NCI-H1694 treated with DMSO at 0.1 percent for 48 hours (cell line): ENCODE results near the gene CNTNAP2.
A peak's percentile ranks its signal among the peaks of the same experiment; 100 is the strongest.

Experiments
- DNase-seq: peaks from one replicate; lab custom pipeline; 2025; lab: John Stamatoyannopoulos, UW

CNTNAP2 gene

GRCh38 chr7:147249956-147250355 lies 1133.4 kb downstream of the CNTNAP2 start:
- no peak for DNase-seq

GRCh38 chr7:147251751-147252325 lies 1135.2 kb downstream of the CNTNAP2 start:
- DNase-seq, result no peak

GRCh38 chr7:147261693-147262092 lies 1145.1 kb downstream of the CNTNAP2 start:
- no peak for DNase-seq

- DNase-seq, result no peak
These were observed 1148.9 kb downstream of the CNTNAP2 start for GRCh38 chr7:147265528-147265927.

DNA sequence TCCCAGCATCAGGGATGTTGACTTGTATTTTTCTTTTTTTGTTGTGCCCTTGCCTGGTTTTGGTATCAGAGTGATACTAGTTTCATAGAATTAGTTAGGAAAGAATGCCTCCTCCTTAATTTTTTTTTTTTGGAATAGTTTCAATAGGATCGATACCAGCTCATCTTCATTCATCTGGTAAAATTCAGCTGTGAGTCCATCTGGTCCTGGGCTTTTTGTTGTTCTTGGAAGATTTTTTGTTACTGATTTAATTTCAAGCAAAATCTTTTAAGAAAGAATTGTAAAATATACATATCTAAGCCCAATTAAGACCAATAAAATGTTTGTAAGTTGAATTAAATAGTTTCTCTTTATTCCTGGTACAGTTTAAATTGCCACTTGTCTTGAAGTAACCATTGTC lies 1159.5 kb downstream of the CNTNAP2 start:
- DNase-seq, result no peak

GRCh38 chr7:147276783-147277370 lies 1160.3 kb downstream of the CNTNAP2 start:
- peak; percentile 95 for DNase-seq

GRCh38 chr7:147279514-147279913 lies 1162.9 kb downstream of the CNTNAP2 start:
- DNase-seq, result no peak

DNA sequence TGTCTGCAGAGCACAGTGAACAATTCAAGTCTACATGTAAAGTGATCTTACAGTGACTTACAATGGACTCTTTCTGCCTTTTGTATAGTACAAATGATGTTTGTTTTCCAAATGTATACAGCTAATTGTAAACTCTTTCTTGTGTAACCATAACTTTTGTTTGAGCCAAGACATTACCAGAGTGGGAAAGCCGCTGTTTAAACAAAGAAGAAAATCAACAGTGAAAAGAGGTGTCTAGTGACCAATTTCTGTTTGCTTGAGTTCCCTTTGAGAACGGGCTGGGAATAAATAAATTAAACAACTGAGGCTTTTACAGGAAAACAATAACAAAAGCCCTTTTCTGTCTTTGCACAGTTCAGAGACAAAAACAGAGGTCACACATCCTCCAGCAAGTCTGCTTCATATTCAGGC lies 1163.4 kb downstream of the CNTNAP2 start:
- no peak for DNase-seq

- DNase-seq, result no peak
These were observed 1165.6 kb downstream of the CNTNAP2 start for GRCh38 chr7:147282204-147282603.

DNA sequence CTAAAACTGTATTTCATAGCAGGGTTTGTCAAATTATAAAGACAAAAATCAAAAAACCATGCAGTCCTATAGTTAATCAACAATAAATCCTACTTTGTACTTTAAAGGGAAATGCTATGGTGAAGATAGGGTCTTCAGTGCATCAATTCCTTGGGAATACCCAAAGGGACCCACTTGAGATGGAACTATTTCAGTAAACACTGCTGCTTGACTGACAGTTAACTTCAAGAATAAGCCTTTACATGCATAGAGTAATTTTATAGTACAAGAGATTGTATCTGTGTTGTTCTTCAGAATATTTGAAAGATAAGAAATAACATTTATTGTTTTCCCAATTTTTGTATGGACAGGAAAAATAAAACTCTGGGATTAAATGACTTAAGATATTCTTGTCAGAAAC lies 1179.6 kb downstream of the CNTNAP2 start:
- DNase-seq, result no peak

- no peak for DNase-seq
These were observed 1180.4 kb downstream of the CNTNAP2 start for GRCh38 chr7:147296986-147297385.

- DNase-seq, result no peak
These were observed 1182.0 kb downstream of the CNTNAP2 start for GRCh38 chr7:147298611-147299043.

GRCh38 chr7:147300293-147300692 lies 1183.7 kb downstream of the CNTNAP2 start:
- no peak for DNase-seq

DNA sequence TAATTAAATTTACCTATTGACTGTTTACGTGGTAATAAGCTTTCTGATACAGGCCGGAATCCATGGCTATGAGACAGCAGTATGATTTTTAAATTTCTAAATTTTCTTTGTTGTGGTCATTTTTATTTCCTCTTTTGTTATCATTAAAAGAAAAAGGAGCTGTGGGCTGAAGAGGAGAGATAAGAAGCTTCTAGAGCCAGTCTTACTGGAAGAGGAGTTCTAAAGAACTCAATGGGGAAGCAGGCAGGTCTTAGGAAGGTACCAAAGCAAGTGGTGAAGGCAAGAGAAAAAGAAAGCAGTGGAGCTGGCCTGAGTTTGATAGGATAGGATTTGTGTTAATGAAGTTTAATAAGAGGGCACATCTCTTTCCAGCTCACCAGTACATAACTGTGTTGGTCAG lies 1187.8 kb downstream of the CNTNAP2 start:
- DNase-seq, result no peak

GRCh38 chr7:147305827-147306226 lies 1189.2 kb downstream of the CNTNAP2 start:
- DNase-seq, result no peak

DNA sequence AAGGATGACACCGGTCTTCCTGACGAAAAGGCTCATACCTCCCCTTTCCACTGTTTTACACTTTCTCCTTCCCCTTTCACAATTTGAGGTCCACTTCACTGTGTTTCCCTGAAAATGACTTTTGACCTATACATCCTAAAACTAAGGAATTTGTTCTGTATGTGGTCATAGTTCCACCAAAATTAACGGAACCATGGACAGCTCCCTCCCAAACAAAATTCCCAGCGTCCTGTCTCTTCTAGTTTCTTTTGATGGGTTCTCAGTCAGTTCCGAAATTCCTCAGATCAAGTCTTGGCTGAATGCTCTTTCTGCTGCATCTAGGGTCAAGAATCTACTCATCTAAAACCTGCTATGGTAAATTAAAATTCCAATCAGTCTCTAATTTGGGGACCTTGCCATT lies 1191.9 kb downstream of the CNTNAP2 start:
- no peak for DNase-seq

DNA sequence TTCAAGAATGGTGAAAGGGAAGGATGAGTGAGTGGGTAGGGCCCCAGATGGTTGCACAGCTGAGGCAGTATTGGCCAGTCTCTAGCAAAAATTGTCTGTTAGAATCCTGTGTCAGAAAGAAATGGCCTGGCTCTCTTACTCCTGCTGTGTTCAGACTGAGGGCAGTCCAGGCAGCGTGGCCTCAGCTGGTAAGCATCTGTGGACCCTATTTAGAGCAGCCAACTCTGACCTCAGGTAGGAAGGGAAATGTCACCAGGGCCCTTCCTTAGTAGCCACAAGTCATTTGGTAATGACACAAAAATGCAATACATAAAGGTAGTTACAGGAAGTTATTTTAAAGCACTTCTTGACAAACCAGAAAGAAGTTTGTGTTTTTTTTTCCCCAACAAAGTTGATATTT lies 1194.7 kb downstream of the CNTNAP2 start:
- DNase-seq, result no peak

GRCh38 chr7:147321504-147321903 lies 1204.9 kb downstream of the CNTNAP2 start:
- DNase-seq, result no peak

GRCh38 chr7:147332988-147333387 lies 1216.4 kb downstream of the CNTNAP2 start:
- DNase-seq, result no peak

GRCh38 chr7:147363101-147363500 lies 1246.5 kb downstream of the CNTNAP2 start:
- no peak for DNase-seq

GRCh38 chr7:147376192-147376591 lies 1259.6 kb downstream of the CNTNAP2 start:
- no peak for DNase-seq

DNA sequence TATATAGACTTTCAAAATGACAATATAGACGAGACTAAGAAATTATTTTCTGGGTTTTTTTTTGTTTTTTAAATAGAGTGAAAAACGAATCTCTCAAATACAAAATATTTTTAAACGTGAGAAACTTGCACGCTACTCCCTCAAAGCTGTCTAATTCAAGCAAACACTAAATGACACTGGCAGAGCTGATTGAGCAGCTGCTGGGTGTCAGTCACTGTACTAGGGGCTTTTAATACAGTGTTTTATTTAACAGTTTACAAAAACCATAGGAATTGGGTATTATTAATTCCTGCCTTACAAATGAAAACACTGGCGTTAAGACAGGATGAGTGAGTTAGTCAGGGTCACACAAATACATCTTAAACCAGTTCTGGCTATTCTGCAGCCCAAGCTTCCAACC lies 1264.3 kb downstream of the CNTNAP2 start:
- no peak for DNase-seq

DNA sequence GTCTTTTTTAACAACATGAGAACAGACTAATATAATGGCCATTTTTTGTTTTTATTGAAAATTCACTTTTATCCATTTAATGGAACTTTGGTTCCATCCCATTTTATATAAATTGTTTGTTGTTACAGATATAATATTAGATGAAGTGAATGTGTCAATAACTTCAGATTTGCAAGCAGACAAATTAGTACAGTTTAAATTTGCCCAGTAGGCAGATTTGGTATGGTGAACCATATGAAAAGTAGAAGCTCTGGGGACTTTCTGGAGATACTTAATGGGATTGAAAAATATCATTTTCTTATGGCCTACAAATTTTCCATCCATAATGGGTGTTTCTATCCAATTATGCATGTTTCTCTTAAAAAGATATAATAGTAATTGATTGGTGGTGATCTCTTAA lies 1277.7 kb downstream of the CNTNAP2 start:
- no peak for DNase-seq

GRCh38 chr7:147400221-147400689 lies 1283.7 kb downstream of the CNTNAP2 start:
- DNase-seq, result no peak
